Thoracic aorta endothelial cell (primary cell): ENCODE data around the gene HSPA4. TPM values are rescaled to one million over a fixed set of nuclear protein-coding genes. Genes with fewer than 3 reads are reported as not detected.

ENCODE experiments used
- small RNA-seq: library from RNA; depleted of rRNA; stranded (forward); fragments of <200 nt; gene quantifications from one replicate; pipeline ENCODE3, GENCODE V24; 2012
- total RNA-seq: library from RNA; depleted of rRNA; stranded (reverse); fragments of >200 nt; gene quantifications from 2 replicates; pipeline ENCODE4 v1.2.3, GENCODE V29; 2012

The HSPA4 gene
- 191 and 222 TPM in 2 replicates for total RNA-seq

GRCh38 chr5:133051542-133052316, at the start of gene HSPA4:
Gene HSPA4 (plus strand): TSS chr5:133052013. CDS start chr5:133052251, 238 bp downstream.

GRCh38 chr5:133025804-133026663, 25.8 kb upstream of the HSPA4 start, which contains the start of gene ZCCHC10:
Gene ZCCHC10 (minus strand): TSS chr5:133026549. CDS start chr5:133026537, 12 bp downstream.

Small RNA genes within 50 kb of the gene (small RNA-seq; reads per million reads assigned to genes)
- gene AC113410.1 (not detected), gene AC113410.3 (0.56 reads per million)

Other genes starting within 250 kb of the HSPA4 start
- gene SOWAHA, start 238.7 kb upstream of the HSPA4 start, total RNA-seq: not detected in 2 replicates
- gene SHROOM1, start 221.4 kb upstream of the HSPA4 start, total RNA-seq: 5.3 and 8.5 TPM in 2 replicates
- gene GDF9, start 185.5 kb upstream of the HSPA4 start, total RNA-seq: under 0.01 and 0.14 TPM in 2 replicates
- 67.9 and 92.2 TPM in 2 replicates for gene UQCRQ, start 185.4 kb upstream of the HSPA4 start, total RNA-seq
- gene LEAP2, start 178.3 kb upstream of the HSPA4 start, total RNA-seq: 0.50 and 0.53 TPM in 2 replicates
- gene AFF4, start 88.4 kb upstream of the HSPA4 start, total RNA-seq: 97.6 and 99.3 TPM in 2 replicates
- gene ZCCHC10, start 25.5 kb upstream of the HSPA4 start, total RNA-seq: 18.0 and 26.1 TPM in 2 replicates